Activated T-cell treated with anti-CD3 and anti-CD28 coated beads, Interleukin-2, amount 50 U/mL, for 24 hours (primary cell): Measurements from ENCODE around the gene MRM1.
"Not testable (repeated sequence)": the region's sequence is repeated elsewhere in the genome, so short reads cannot be mapped to it uniquely, and the experiment has no call there.

ENCODE experiments used
- DNase-seq: peaks from one replicate; pipeline ENCODE4 v3.0.0-alpha.2; 2020
- H3K27ac Mint-ChIP-seq: 2 replicates; pipeline ENCODE4 v1.8.0; 2020; ENCODE audit warnings: mild to moderate bottlenecking, mixed read lengths
- H3K27me3 Mint-ChIP-seq: 2 replicates; pipeline ENCODE4 v1.8.0; 2020; ENCODE audit warnings: mixed read lengths
- H3K36me3 Mint-ChIP-seq: 2 replicates; pipeline ENCODE4 v1.8.0; 2020; ENCODE audit warnings: low read depth, mixed read lengths
- H3K4me1 Mint-ChIP-seq: 2 replicates; pipeline ENCODE4 v1.8.0; 2020; ENCODE audit warnings: low read depth, mixed read lengths
- H3K4me3 Mint-ChIP-seq: 2 replicates; pipeline ENCODE4 v1.8.0; 2020; ENCODE audit warnings: mild to moderate bottlenecking, moderate library complexity, mixed read lengths
- H3K9me3 Mint-ChIP-seq: 2 replicates; pipeline ENCODE4 v1.8.0; 2020; ENCODE audit warnings: mixed read lengths

The MRM1 gene

DNA sequence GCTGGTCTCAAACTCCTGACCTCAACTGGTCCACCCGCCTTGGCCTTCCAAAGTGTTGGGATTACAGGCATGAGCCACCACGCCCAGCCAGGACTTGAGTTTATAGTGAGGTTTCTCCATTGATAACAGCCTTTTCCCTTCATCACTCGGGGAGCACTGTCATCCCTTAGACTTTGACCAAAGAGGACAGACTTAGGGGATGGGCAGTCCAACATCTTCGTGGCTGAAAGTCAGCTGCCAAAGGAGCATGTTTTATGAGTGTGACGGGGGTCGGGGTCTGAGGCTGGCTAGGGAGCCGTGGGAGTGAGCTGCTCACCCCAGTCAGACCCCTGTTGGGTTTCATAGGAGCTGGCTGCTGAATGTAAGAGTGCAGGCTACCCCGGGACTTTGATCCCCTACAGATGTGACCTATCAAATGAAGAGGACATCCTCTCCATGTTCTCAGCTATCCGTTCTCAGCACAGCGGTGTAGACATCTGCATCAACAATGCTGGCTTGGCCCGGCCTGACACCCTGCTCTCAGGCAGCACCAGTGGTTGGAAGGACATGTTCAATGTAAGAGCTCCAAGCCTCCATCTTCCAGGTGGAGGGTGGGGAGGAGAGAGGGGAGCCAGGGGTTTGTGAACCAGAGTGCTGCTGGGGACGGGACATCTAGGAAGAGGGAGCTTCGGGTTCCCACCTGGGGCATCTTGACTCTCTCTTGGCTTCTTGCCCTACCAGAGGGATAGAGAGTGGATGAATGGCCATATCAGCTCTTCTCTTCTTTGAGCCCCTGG, 6.6 kb upstream of the MRM1 start:
- peaks cover 29% of the 10 kb centered on the region for H3K4me1 Mint-ChIP-seq
- H3K27me3 Mint-ChIP-seq: no peaks in the 10 kb centered on the region
- no peak for DNase-seq
- H3K9me3 Mint-ChIP-seq: no peaks in the 10 kb centered on the region
- H3K36me3 Mint-ChIP-seq: peaks cover 42% of the 10 kb centered on the region
- H3K4me3 Mint-ChIP-seq: no peak overlapping the region
- H3K27ac Mint-ChIP-seq: no peak overlapping the region

DNA sequence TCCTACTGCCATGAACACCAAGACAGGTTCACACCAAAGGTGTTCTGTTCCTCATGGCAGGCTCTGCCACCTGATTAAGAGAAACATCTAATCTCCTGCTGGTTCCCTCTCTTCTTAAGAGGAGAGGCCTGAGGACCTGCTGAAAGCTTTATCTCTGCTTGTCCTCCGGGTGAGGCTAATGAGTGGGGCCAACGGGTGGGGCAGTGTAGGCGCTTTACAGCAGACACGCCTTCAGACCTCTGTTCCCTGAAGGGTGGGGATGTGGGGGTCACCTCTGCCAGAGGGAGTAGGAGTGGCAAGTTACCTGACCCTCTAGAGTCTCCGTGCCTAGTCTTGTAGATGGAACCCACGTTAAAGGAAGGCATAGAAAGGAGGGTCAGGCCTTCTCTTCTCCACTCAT, 4.2 kb upstream of the MRM1 start:
- Mint-ChIP-seq H3K4me3 (no peak overlapping the region), H3K36me3 (peaks cover 47% of the 10 kb centered on the region), H3K9me3 (no peaks in the 10 kb centered on the region), H3K4me1 (peaks cover 22% of the 10 kb centered on the region), H3K27ac (no peak overlapping the region), H3K27me3 (no peaks in the 10 kb centered on the region)
- DNase-seq: no peak

GRCh38 chr17:36597866-36598777, 3.3 kb upstream of the MRM1 start:
- DNase-seq: no peak
- Mint-ChIP-seq H3K4me3 (no peak overlapping the region), H3K9me3 (no peaks in the 10 kb centered on the region), H3K4me1 (peaks cover 16% of the 10 kb centered on the region), H3K27me3 (no peaks in the 10 kb centered on the region), H3K36me3 (peaks cover 53% of the 10 kb centered on the region), H3K27ac (no peak overlapping the region)

- Mint-ChIP-seq H3K4me1 (peaks cover 16% of the 10 kb centered on the region), H3K27ac (no peak overlapping the region), H3K4me3 (no peak overlapping the region), H3K9me3 (no peaks in the 10 kb centered on the region), H3K36me3 (peaks cover 57% of the 10 kb centered on the region), H3K27me3 (no peaks in the 10 kb centered on the region)
- no peak for DNase-seq
These were observed 2.4 kb upstream of the MRM1 start for GRCh38 chr17:36598951-36599401.

DNA sequence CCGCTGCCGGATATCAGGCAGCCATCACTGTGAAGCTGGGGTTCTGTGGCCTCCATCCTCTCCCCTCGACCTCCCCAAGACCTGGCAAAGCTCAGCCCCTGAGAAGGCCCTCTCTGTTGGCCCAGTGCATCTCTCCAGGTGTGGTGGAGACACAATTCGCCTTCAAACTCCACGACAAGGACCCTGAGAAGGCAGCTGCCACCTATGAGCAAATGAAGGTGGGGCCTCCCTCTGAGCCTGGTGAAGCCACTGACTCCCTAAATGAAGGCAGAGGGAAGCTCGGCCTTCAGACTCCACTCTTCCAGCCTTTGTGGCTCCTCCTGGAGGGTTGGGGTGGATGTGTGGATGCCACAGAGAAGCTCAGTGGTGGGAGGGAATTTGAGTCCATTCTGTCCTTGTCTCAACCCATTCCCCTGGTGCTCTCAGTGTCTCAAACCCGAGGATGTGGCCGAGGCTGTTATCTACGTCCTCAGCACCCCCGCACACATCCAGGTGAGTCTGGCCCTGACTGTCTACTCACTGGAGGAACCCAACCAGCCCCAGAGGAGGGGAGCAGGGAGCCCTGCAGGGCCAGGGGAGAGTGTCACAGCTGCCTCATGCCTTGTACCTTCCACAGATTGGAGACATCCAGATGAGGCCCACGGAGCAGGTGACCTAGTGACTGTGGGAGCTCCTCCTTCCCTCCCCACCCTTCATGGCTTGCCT, 1.7 kb upstream of the MRM1 start:
- Mint-ChIP-seq H3K27ac (no peak overlapping the region), H3K36me3 (peaks cover 63% of the 10 kb centered on the region), H3K9me3 (no peaks in the 10 kb centered on the region), H3K4me3 (no peak overlapping the region), H3K27me3 (no peaks in the 10 kb centered on the region), H3K4me1 (peaks cover 22% of the 10 kb centered on the region)
- DNase-seq: no peak

DNA sequence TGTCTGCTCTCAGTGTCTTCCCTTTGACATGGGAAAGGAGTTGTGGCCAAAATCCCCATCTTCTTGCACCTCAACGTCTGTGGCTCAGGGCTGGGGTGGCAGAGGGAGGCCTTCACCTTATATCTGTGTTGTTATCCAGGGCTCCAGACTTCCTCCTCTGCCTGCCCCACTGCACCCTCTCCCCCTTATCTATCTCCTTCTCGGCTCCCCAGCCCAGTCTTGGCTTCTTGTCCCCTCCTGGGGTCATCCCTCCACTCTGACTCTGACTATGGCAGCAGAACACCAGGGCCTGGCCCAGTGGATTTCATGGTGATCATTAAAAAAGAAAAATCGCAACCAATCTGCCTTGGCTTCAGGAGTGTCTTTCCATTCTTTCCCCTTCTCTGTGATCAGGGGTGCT, 918 bp upstream of the MRM1 start:
- Mint-ChIP-seq H3K9me3 (no peaks in the 10 kb centered on the region), H3K36me3 (peaks cover 63% of the 10 kb centered on the region), H3K27me3 (no peaks in the 10 kb centered on the region), H3K4me3 (peak overlapping the region; percentile 91), H3K4me1 (peaks cover 27% of the 10 kb centered on the region), H3K27ac (peak overlapping the region; percentile 94)
- no peak for DNase-seq

- Mint-ChIP-seq H3K27ac (peak overlapping the region; percentile 94), H3K9me3 (no peaks in the 10 kb centered on the region)
These were observed 464 bp upstream of the MRM1 start for GRCh38 chr17:36600936-36601302.

DNA sequence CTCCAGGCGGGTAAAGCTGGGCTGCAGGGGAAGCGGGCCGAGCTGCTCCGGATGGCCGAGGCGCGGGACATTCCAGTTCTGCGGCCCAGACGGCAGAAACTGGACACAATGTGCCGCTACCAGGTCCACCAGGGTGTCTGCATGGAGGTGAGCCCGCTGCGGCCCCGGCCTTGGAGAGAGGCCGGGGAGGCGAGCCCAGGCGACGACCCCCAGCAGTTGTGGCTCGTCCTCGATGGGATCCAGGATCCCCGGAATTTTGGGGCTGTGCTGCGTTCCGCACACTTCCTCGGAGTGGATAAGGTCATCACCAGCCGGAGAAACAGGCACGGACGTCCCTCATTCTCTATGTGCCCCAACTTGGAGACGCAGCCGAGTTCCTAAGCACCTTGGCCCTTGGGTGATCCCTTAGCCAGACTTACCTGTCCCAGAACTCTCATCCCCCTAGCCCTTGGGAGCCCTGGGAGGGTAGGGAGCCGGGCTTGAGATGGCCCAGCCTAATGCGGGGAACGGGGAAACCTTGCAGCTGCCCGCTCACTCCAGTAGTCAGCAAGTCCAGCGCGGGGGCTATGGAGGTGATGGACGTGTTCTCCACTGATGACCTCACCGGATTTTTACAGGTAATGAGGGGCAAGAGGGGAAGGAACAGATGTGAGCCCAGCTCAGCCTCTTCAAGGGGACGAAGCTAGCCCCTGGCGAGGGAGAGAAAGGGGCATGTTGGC, 806 bp downstream of the MRM1 start:
- peak; percentile 65 for DNase-seq
- peaks cover 60% of the 10 kb centered on the region for H3K36me3 Mint-ChIP-seq
- H3K4me3 Mint-ChIP-seq: peak overlapping the region; percentile 91
- no peaks in the 10 kb centered on the region for H3K27me3 Mint-ChIP-seq
- no peaks in the 10 kb centered on the region for H3K9me3 Mint-ChIP-seq
- peaks cover 35% of the 10 kb centered on the region for H3K4me1 Mint-ChIP-seq
- peak overlapping the region; percentile 94 for H3K27ac Mint-ChIP-seq

More at GRCh38 chr17:36600936-36601302, 464 bp upstream of the MRM1 start:
- DNase-seq: no peak
- Mint-ChIP-seq H3K36me3 (peaks cover 63% of the 10 kb centered on the region), H3K4me1 (peaks cover 32% of the 10 kb centered on the region), H3K4me3 (peak overlapping the region; percentile 91), H3K27me3 (no peaks in the 10 kb centered on the region)

GRCh38 chr17:36602924-36603384, 1.6 kb downstream of the MRM1 start:
- peak overlapping the region; percentile 94 for H3K27ac Mint-ChIP-seq
- no peaks in the 10 kb centered on the region for H3K27me3 Mint-ChIP-seq
- DNase-seq: peak; percentile 73
- peaks cover 39% of the 10 kb centered on the region for H3K4me1 Mint-ChIP-seq
- peak overlapping the region; percentile 91 for H3K4me3 Mint-ChIP-seq
- peaks cover 68% of the 10 kb centered on the region for H3K36me3 Mint-ChIP-seq
- no peaks in the 10 kb centered on the region for H3K9me3 Mint-ChIP-seq

DNA sequence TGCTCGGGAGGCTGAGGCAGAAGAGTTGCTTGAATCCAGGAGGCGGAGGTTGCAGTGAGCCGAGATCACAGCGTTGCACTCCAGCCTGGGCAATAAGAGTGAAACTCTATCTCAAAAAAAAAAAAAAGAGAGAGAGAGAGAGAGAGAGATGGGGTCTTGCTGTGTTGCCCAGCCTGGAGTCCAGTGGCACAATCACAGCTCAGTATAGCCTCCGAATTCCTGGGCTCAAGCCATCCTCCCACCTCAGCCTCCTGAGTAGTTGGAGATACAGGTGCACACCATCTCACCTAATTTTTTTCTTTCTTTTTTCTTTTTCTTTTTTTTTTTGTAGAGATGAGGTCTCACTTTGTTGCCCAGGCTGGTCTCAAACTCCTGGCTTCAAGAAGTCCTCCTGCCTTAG, 3.6 kb downstream of the MRM1 start:
- Mint-ChIP-seq H3K4me3 (peak overlapping the region; percentile 64), H3K4me1 (peaks cover 54% of the 10 kb centered on the region), H3K36me3 (peaks cover 77% of the 10 kb centered on the region)
- DNase-seq, H3K27me3 Mint-ChIP-seq, H3K27ac Mint-ChIP-seq, H3K9me3 Mint-ChIP-seq: not testable (repeated sequence)

DNA sequence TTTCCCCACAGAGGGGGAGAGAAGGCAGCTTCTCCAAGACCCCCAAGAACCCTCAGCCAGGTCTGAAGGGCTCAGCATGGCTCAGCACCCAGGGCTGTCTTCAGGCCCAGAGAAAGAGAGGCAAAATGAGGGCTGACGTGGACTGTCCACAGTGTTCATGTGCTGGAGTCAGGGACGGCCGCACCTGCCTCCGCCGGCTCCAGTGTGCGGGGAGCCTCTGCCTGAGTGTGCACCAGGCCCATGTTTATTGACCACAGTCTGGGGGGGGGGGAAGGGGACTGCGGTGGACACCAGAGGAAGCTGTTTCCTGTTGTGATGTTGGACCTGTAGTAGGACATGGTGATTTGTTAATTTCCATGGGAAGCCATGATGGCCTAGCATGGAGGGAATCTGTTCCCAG, 6.9 kb downstream of the MRM1 start:
- Mint-ChIP-seq H3K9me3 (no peaks in the 10 kb centered on the region), H3K4me3 (no peak overlapping the region), H3K27ac (no peak overlapping the region), H3K27me3 (no peaks in the 10 kb centered on the region), H3K4me1 (peaks cover 44% of the 10 kb centered on the region), H3K36me3 (peaks cover 60% of the 10 kb centered on the region)
- DNase-seq: no peak

DNA sequence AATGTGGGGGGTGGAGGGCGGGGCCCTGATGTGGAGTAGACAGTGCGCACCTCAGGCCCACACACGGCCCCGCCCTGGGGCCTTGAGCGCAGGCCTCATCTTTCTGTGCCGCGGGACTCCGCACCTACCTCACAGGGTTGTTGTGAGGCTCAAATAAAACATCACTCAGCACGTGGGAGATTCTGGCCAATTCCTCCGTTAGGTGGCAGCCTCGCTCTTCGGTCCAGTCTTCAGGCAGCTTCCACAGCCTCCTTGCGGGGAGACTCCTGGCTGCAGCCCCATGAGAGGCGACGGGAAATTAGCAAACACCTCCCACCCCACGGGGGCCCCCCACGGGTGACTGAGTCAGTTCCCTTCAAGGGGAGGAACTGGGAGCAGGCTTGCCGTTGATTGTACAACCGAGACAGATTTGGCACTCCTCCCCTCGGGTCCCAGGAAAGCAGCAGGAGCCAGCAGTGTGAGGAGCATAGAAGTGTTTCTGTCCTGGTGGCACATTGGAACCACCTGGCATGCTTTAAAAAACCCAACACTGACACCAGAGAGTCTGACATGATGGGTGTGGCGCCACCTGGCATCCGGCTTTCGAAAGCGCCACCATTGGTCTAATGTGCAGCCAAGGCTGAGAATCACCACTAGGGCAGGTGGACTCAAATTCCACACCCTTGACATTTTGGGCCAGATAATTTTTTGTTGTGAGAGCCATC, 7.6 kb downstream of the MRM1 start:
- Mint-ChIP-seq H3K27ac (no peak overlapping the region), H3K27me3 (no peaks in the 10 kb centered on the region), H3K4me3 (no peak overlapping the region), H3K9me3 (no peaks in the 10 kb centered on the region), H3K4me1 (peaks cover 40% of the 10 kb centered on the region), H3K36me3 (peaks cover 56% of the 10 kb centered on the region)
- DNase-seq: no peak

DNA sequence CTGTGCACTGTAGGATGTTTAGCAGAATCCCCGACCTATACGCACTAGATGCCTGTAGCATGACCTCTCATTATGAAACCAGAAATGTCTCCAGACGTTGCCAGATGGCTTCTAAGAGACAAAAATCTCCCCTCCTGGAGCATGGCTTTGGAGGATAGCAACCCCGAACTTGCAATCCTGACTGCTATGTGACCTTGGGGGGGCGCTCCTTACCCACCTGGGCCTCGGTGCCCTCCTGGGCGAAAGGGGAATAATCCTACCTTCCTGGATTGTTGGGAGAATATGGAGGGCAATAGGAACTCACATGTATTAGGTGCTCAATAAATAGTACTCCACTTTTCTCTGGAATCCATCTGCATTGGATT, 8.1 kb downstream of the MRM1 start:
- H3K4me1 Mint-ChIP-seq: peaks cover 35% of the 10 kb centered on the region
- no peaks in the 10 kb centered on the region for H3K27me3 Mint-ChIP-seq
- H3K9me3 Mint-ChIP-seq: no peaks in the 10 kb centered on the region
- H3K27ac Mint-ChIP-seq: no peak overlapping the region
- DNase-seq: no peak
- H3K4me3 Mint-ChIP-seq: no peak overlapping the region
- peaks cover 51% of the 10 kb centered on the region for H3K36me3 Mint-ChIP-seq
